T-cell (primary cell): ENCODE data around the gene DNAJC6. TPM values are rescaled to one million over a fixed set of nuclear protein-coding genes. Genes with fewer than 3 reads are reported as not detected.

Experiments
- ATAC-seq, 4 experiments: fragments of 200-7000 bp in 3 of 4; fragments of 150-1000 bp in 1 of 4; cut with Tn5 transposase; replicated peaks in 1 of 4; 1 replicate in 3 of 4; 2 replicates in 1 of 4; pipeline ENCODE4 v1.10.0; 2021; ENCODE audit warnings: moderate library complexity in 3 of 4, mild to moderate bottlenecking in 2 of 4, moderate number of reproducible peaks in 1 of 4
- CTCF ChIA-PET, 2 donors: fragments of 300-600 bp; sonication (Branson Sonifier 250); formaldehyde crosslinking; loops; one replicate each; lab custom pipeline; 2022; ENCODE audit warnings: antibody characterized with exemption in 2 of 2; lab: Charles Lee
- POLR2A ChIA-PET, 2 donors: fragments of 300-600 bp; sonication (Branson Sonifier 250); formaldehyde crosslinking; loops; one replicate each; lab custom pipeline; 2022; ENCODE audit warnings: antibody characterized with exemption in 2 of 2; lab: Charles Lee
- DNase-seq, 35 experiments: peaks; one replicate each; pipeline versions ENCODE4 v3.0.0 to v3.0.0-alpha.2; 2013 to 2023
- H3K27ac ChIP-seq: one replicate; pipeline ENCODE4 v1.5.1; 2013; ENCODE audit warnings: low read length
- H3K27me3 ChIP-seq, 2 experiments: replicated peaks in 1 of 2; 1 replicate in 1 of 2; 2 replicates in 1 of 2; pipeline versions ENCODE4 v1.6.1 to v1.7.0; 2013; ENCODE audit warnings: low read length in 1 of 2, mixed read lengths in 1 of 2; ENCODE audit not compliant: control insufficient read depth in 2 of 2, insufficient read depth in 2 of 2; ENCODE audit errors: extremely low read depth in 1 of 2
- H3K36me3 ChIP-seq, 2 donors: 1 replicate in 1 of 2; 2 replicates in 1 of 2; pipeline versions ENCODE4 v1.6.1 to v1.7.0; 2013; ENCODE audit warnings: low read length in 1 of 2; ENCODE audit not compliant: control insufficient read depth in 2 of 2, insufficient read depth in 1 of 2; ENCODE audit errors: extremely low read depth in 1 of 2
- H3K4me1 ChIP-seq, 2 experiments: 1 replicate in 1 of 2; 2 replicates in 1 of 2; pipeline versions ENCODE4 v1.6.1 to v1.7.0; 2013; ENCODE audit warnings: low read length in 2 of 2, mixed read lengths in 1 of 2; ENCODE audit not compliant: insufficient read depth in 2 of 2, control insufficient read depth in 1 of 2; ENCODE audit errors: extremely low read depth in 1 of 2
- H3K4me3 ChIP-seq, 2 donors: 1 replicate in 1 of 2; 2 replicates in 1 of 2; pipeline versions ENCODE4 v1.5.1 to v1.7.0; 2013; ENCODE audit warnings: mild to moderate bottlenecking in 2 of 2, low read length in 1 of 2, moderate library complexity in 1 of 2; ENCODE audit not compliant: control insufficient read depth in 1 of 2; ENCODE audit errors: extremely low read depth in 1 of 2
- H3K9me3 ChIP-seq: 2 replicates; pipeline ENCODE4 v1.7.0; 2013
- H3K27ac Mint-ChIP-seq, 2 donors: one replicate each; pipeline ENCODE4 v1.8.0; 2020 to 2021; ENCODE audit warnings: mild to moderate bottlenecking in 2 of 2, mixed read lengths in 2 of 2
- H3K27me3 Mint-ChIP-seq, 2 donors: one replicate each; pipeline ENCODE4 v1.8.0; 2021 to 2022; ENCODE audit warnings: mixed read lengths in 2 of 2
- H3K36me3 Mint-ChIP-seq: one replicate; pipeline ENCODE4 v1.8.0; 2021; ENCODE audit warnings: mixed read lengths
- H3K4me1 Mint-ChIP-seq, 3 donors: one replicate each; pipeline ENCODE4 v1.8.0; 2020 to 2022; ENCODE audit warnings: mixed read lengths in 3 of 3, mild to moderate bottlenecking in 1 of 3
- H3K4me3 Mint-ChIP-seq, 3 donors: one replicate each; pipeline ENCODE4 v1.8.0; 2020 to 2022; ENCODE audit warnings: mild to moderate bottlenecking in 3 of 3, mixed read lengths in 3 of 3, moderate library complexity in 3 of 3
- H3K9me3 Mint-ChIP-seq, 3 donors: one replicate each; pipeline ENCODE4 v1.8.0; 2020 to 2022; ENCODE audit warnings: mixed read lengths in 3 of 3
- WGBS: methylation state at CpG from one replicate; pipeline ENCODE4 v1.1.5; 2013; ENCODE audit warnings: missing lambda C conversion rate; ENCODE audit not compliant: insufficient coverage; 5-methylcytosine and 5-hydroxymethylcytosine counted together
- total RNA-seq, 35 experiments: library from RNA in 6 of 35; stranded (reverse) in 6 of 35; fragments of 120-200 nt in 1 of 35; gene quantifications; one replicate each; pipeline versions ENCODE4 v1.2.1 to v1.2.4 and lab custom pipeline; 2013 to 2026

DNAJC6 gene
- total RNA-seq (1 to 10 TPM; 1.4 to 5.2 (median 2.4) TPM), total RNA-seq (lab: John Stamatoyannopoulos, UW) (2.1 to 9.7 (median 4.5) reads per million in 29 experiments)
- 1.7 TPM for total RNA-seq (2013)

GRCh38 chr1:65309304-65310077 is at the start of gene DNAJC6:
DNAJC6 (plus strand) TSS chr1:65309543; CDS start chr1:65309746, 203 bp downstream.
- H3K36me3 ChIP-seq, result no peaks in the 10 kb centered on the region
- 8% methylated on average over 64 of the region's 75 CpGs for WGBS
- Mint-ChIP-seq H3K27ac (no peak within 1 kb of the TSS), H3K4me3 (peak within 1 kb of the TSS; percentile 49 to 65 (median 50)), H3K4me1 (peaks cover 7 to 15% (median 11%) of the 10 kb centered on the region in 3 donors), H3K9me3 (no peaks in the 10 kb centered on the region), H3K36me3 (no peaks in the 10 kb centered on the region), H3K27me3 (peaks cover 44 to 50% of the 10 kb centered on the region in 2 donors)
- DNase-seq (peak in 31 of 35 experiments; percentile 3 to 54 (median 18)), ATAC-seq (peak; percentile 68 to 77 (median 72))
- peaks cover 21 to 23% of the 10 kb centered on the region in 2 experiments for H3K27me3 ChIP-seq
- H3K27ac ChIP-seq, result no peak within 1 kb of the TSS
- ChIA-PET CTCF (interaction anchor here (0.6 to 0.7 kb wide), 2 partner anchors 94 to 1952 kb away, joined by 3 to 4 read pairs; no protein-coding TSS in a partner anchor), POLR2A (interaction anchor here in 1 of 2 donors (0.6 to 0.7 kb wide), 2 partner anchors 122 to 504 kb away, joined by 5 read pairs; no protein-coding TSS in a partner anchor)
- H3K4me1 ChIP-seq, result peaks cover 0 to 6% of the 10 kb centered on the region in 2 experiments
- H3K4me3 ChIP-seq, result peak within 1 kb of the TSS in 1 of 2 donors; percentile 25
- no peaks in the 10 kb centered on the region for H3K9me3 ChIP-seq

GRCh38 chr1:65259816-65260215 is 49.5 kb upstream of the DNAJC6 start:
- peaks cover 0 to 8% of the 10 kb centered on the region in 2 experiments for H3K4me1 ChIP-seq
- H3K27ac ChIP-seq, result no peak overlapping the region
- Mint-ChIP-seq H3K4me3 (no peak overlapping the region), H3K27me3 (peaks cover 0 to 21% of the 10 kb centered on the region in 2 donors), H3K9me3 (no peaks in the 10 kb centered on the region), H3K27ac (no peak overlapping the region), H3K36me3 (no peaks in the 10 kb centered on the region), H3K4me1 (peaks cover 12 to 28% (median 20%) of the 10 kb centered on the region in 3 donors)
- POLR2A ChIA-PET, result no interaction called here
- CTCF ChIA-PET, result no interaction called here
- DNase-seq (no peak), ATAC-seq (no peak)
- peaks cover 0 to 16% of the 10 kb centered on the region in 2 experiments for H3K27me3 ChIP-seq
- H3K9me3 ChIP-seq, result no peaks in the 10 kb centered on the region
- no peak overlapping the region for H3K4me3 ChIP-seq
- H3K36me3 ChIP-seq, result no peaks in the 10 kb centered on the region
- no CpG with 5 or more reads among the region's 3 CpGs for WGBS

- Mint-ChIP-seq H3K36me3 (no peaks in the 10 kb centered on the region), H3K4me1 (peaks cover 8 to 26% (median 17%) of the 10 kb centered on the region in 3 donors), H3K27ac (peak overlapping the region in 1 of 2 donors; percentile 35), H3K9me3 (no peaks in the 10 kb centered on the region), H3K4me3 (no peak overlapping the region), H3K27me3 (peaks cover 1 to 15% of the 10 kb centered on the region in 2 donors)
- Histone ChIP-seq H3K4me1 (peaks cover 4 to 7% of the 10 kb centered on the region in 2 experiments), H3K27ac (no peak overlapping the region), H3K4me3 (no peak overlapping the region), H3K9me3 (no peaks in the 10 kb centered on the region), H3K27me3 (peaks cover 0 to 16% of the 10 kb centered on the region in 2 experiments), H3K36me3 (no peaks in the 10 kb centered on the region)
- ATAC-seq (peak in 1 of 4 experiments; percentile 32), DNase-seq (no peak)
- WGBS, result 64% methylated on average over 2 of the region's 4 CpGs
- POLR2A ChIA-PET, result interaction anchor here in 1 of 2 donors (0.6 kb wide), 1 partner anchor 384 kb away, joined by 3 read pairs; no protein-coding TSS in a partner anchor
- CTCF ChIA-PET, result no interaction called here
These were observed 48.4 kb upstream of the DNAJC6 start for GRCh38 chr1:65260851-65261473.

- no peak for ATAC-seq
- ChIA-PET CTCF (interaction anchor here in 1 of 2 donors (0.6 kb wide), 1 partner anchor 1619 kb away, joined by 3 read pairs; no protein-coding TSS in a partner anchor), POLR2A (no interaction called here)
- H3K27me3 ChIP-seq, result peaks cover 0 to 18% of the 10 kb centered on the region in 2 experiments
- no peak for DNase-seq
- no peak overlapping the region for H3K4me3 ChIP-seq
- peaks cover 7 to 10% of the 10 kb centered on the region in 2 experiments for H3K4me1 ChIP-seq
- H3K4me3 Mint-ChIP-seq, result no peak overlapping the region
- no peaks in the 10 kb centered on the region for H3K9me3 Mint-ChIP-seq
- H3K36me3 Mint-ChIP-seq, result no peaks in the 10 kb centered on the region
- H3K27ac Mint-ChIP-seq, result no peak overlapping the region
- H3K27ac ChIP-seq, result no peak overlapping the region
- WGBS, result no CpG with 5 or more reads among the region's 1 CpG
- H3K4me1 Mint-ChIP-seq, result peaks cover 15 to 38% (median 24%) of the 10 kb centered on the region in 3 donors
- H3K9me3 ChIP-seq, result no peaks in the 10 kb centered on the region
- peaks cover 16 to 31% of the 10 kb centered on the region in 2 donors for H3K27me3 Mint-ChIP-seq
- no peaks in the 10 kb centered on the region for H3K36me3 ChIP-seq
These were observed 46.1 kb upstream of the DNAJC6 start for GRCh38 chr1:65263286-65263685.

- Mint-ChIP-seq H3K27ac (peak overlapping the region in 1 of 2 donors; percentile 24), H3K4me3 (peak overlapping the region; percentile 18 to 79 (median 60)), H3K9me3 (no peaks in the 10 kb centered on the region), H3K36me3 (no peaks in the 10 kb centered on the region), H3K27me3 (peaks cover 16 to 31% of the 10 kb centered on the region in 2 donors), H3K4me1 (peaks cover 15 to 38% (median 24%) of the 10 kb centered on the region in 3 donors)
- POLR2A ChIA-PET, result interaction anchor here in 1 of 2 donors (0.6 kb wide), 1 partner anchor 156 kb away, joined by 3 read pairs; the partner anchor contains the start of genes LEPR and LEPROT
- no peaks in the 10 kb centered on the region for H3K36me3 ChIP-seq
- H3K9me3 ChIP-seq, result no peaks in the 10 kb centered on the region
- no peak for ATAC-seq
- 36% methylated on average over 5 of the region's 15 CpGs for WGBS
- no peak overlapping the region for H3K27ac ChIP-seq
- peaks cover 7 to 10% of the 10 kb centered on the region in 2 experiments for H3K4me1 ChIP-seq
- H3K27me3 ChIP-seq, result peaks cover 0 to 18% of the 10 kb centered on the region in 2 experiments
- CTCF ChIA-PET, result interaction anchor here in 1 of 2 donors (1.3 kb wide), 1 partner anchor 10 kb away, joined by 3 read pairs; no protein-coding TSS in a partner anchor
- no peak overlapping the region for H3K4me3 ChIP-seq
- no peak for DNase-seq
These were observed 45.0 kb upstream of the DNAJC6 start for GRCh38 chr1:65264197-65264929.
